Stimulated activated naive CD8-positive, alpha-beta T cell treated with anti-CD3 and anti-CD28 coated beads, Interleukin-15, Interleukin-2, amounts not matched to agents 100 ng/mL and 50 ng/mL, for 24 hours (primary cell): Measurements from ENCODE around the gene SPARC.
A peak's percentile ranks its signal among the peaks of the same experiment; 100 is the strongest.
"Not testable (repeated sequence)": the region's sequence is repeated elsewhere in the genome, so short reads cannot be mapped to it uniquely, and the experiment has no call there.

Source experiments
- H3K27ac Mint-ChIP-seq: one replicate; pipeline ENCODE4 v1.8.0; 2021; ENCODE audit warnings: mild to moderate bottlenecking, mixed read lengths
- H3K27me3 Mint-ChIP-seq: one replicate; pipeline ENCODE4 v1.8.0; 2021; ENCODE audit warnings: mixed read lengths
- H3K36me3 Mint-ChIP-seq: one replicate; pipeline ENCODE4 v1.8.0; 2021; ENCODE audit warnings: low read depth, mixed read lengths
- H3K4me1 Mint-ChIP-seq: one replicate; pipeline ENCODE4 v1.8.0; 2021; ENCODE audit warnings: low read depth, mixed read lengths
- H3K4me3 Mint-ChIP-seq: one replicate; pipeline ENCODE4 v1.8.0; 2021; ENCODE audit warnings: mild to moderate bottlenecking, mixed read lengths
- H3K9me3 Mint-ChIP-seq: one replicate; pipeline ENCODE4 v1.8.0; 2021; ENCODE audit warnings: mixed read lengths

The SPARC gene

GRCh38 chr5:151686674-151687407 is at the start of gene SPARC:
Gene SPARC (minus strand): TSS chr5:151686915. CDS start chr5:151676188, 10,727 bp downstream.
- Mint-ChIP-seq H3K4me1 (peaks cover 12% of the 10 kb centered on the region), H3K27me3 (peaks cover 50% of the 10 kb centered on the region), H3K36me3 (no peaks in the 10 kb centered on the region), H3K27ac (no peak within 1 kb of the TSS), H3K4me3 (peak within 1 kb of the TSS; percentile 55), H3K9me3 (no peaks in the 10 kb centered on the region)

- Mint-ChIP-seq H3K9me3 (no peaks in the 10 kb centered on the region), H3K27ac (no peak overlapping the region), H3K36me3 (peaks cover 13% of the 10 kb centered on the region), H3K4me1 (peaks cover 7% of the 10 kb centered on the region), H3K4me3 (no peak overlapping the region), H3K27me3 (no peaks in the 10 kb centered on the region)
These were observed 48.9 kb upstream of the SPARC start for GRCh38 chr5:151735646-151736045.

- no peaks in the 10 kb centered on the region for H3K27me3 Mint-ChIP-seq
- H3K27ac Mint-ChIP-seq: no peak overlapping the region
- no peak overlapping the region for H3K4me3 Mint-ChIP-seq
- no peaks in the 10 kb centered on the region for H3K9me3 Mint-ChIP-seq
- H3K4me1 Mint-ChIP-seq: no peaks in the 10 kb centered on the region
- H3K36me3 Mint-ChIP-seq: peaks cover 26% of the 10 kb centered on the region
These were observed 47.3 kb upstream of the SPARC start for GRCh38 chr5:151734064-151734408.

- H3K4me1 Mint-ChIP-seq: no peaks in the 10 kb centered on the region
- H3K9me3 Mint-ChIP-seq: no peaks in the 10 kb centered on the region
- no peaks in the 10 kb centered on the region for H3K27me3 Mint-ChIP-seq
- H3K4me3 Mint-ChIP-seq: no peak overlapping the region
- peaks cover 26% of the 10 kb centered on the region for H3K36me3 Mint-ChIP-seq
- H3K27ac Mint-ChIP-seq: no peak overlapping the region
These were observed 46.8 kb upstream of the SPARC start for GRCh38 chr5:151733358-151734063.

- H3K27ac Mint-ChIP-seq: no peak overlapping the region
- no peaks in the 10 kb centered on the region for H3K9me3 Mint-ChIP-seq
- no peaks in the 10 kb centered on the region for H3K27me3 Mint-ChIP-seq
- peaks cover 26% of the 10 kb centered on the region for H3K36me3 Mint-ChIP-seq
- H3K4me3 Mint-ChIP-seq: no peak overlapping the region
- no peaks in the 10 kb centered on the region for H3K4me1 Mint-ChIP-seq
These were observed 43.7 kb upstream of the SPARC start for GRCh38 chr5:151730381-151730780.

GRCh38 chr5:151729597-151729996 is 42.9 kb upstream of the SPARC start:
- H3K4me3 Mint-ChIP-seq, H3K27ac Mint-ChIP-seq, H3K27me3 Mint-ChIP-seq, H3K9me3 Mint-ChIP-seq, H3K4me1 Mint-ChIP-seq: not testable (repeated sequence)
- peaks cover 26% of the 10 kb centered on the region for H3K36me3 Mint-ChIP-seq

- Mint-ChIP-seq H3K4me1 (peaks cover 19% of the 10 kb centered on the region), H3K27ac (no peak overlapping the region), H3K36me3 (peaks cover 4% of the 10 kb centered on the region), H3K27me3 (no peaks in the 10 kb centered on the region), H3K9me3 (no peaks in the 10 kb centered on the region), H3K4me3 (no peak overlapping the region)
These were observed 37.6 kb upstream of the SPARC start for GRCh38 chr5:151724360-151724759.

- Mint-ChIP-seq H3K36me3 (no peaks in the 10 kb centered on the region), H3K4me3 (no peak overlapping the region), H3K27ac (no peak overlapping the region), H3K27me3 (no peaks in the 10 kb centered on the region), H3K4me1 (peaks cover 19% of the 10 kb centered on the region), H3K9me3 (no peaks in the 10 kb centered on the region)
These were observed 35.8 kb upstream of the SPARC start for GRCh38 chr5:151722546-151722945.

- H3K4me1 Mint-ChIP-seq: peaks cover 19% of the 10 kb centered on the region
- no peaks in the 10 kb centered on the region for H3K9me3 Mint-ChIP-seq
- no peak overlapping the region for H3K4me3 Mint-ChIP-seq
- H3K36me3 Mint-ChIP-seq: no peaks in the 10 kb centered on the region
- no peak overlapping the region for H3K27ac Mint-ChIP-seq
- H3K27me3 Mint-ChIP-seq: no peaks in the 10 kb centered on the region
These were observed 35.2 kb upstream of the SPARC start for GRCh38 chr5:151721812-151722391.

GRCh38 chr5:151721087-151721646 is 34.5 kb upstream of the SPARC start:
- Mint-ChIP-seq H3K4me1 (peaks cover 19% of the 10 kb centered on the region), H3K9me3 (no peaks in the 10 kb centered on the region), H3K27ac (peak overlapping the region; percentile 71), H3K27me3 (no peaks in the 10 kb centered on the region), H3K36me3 (no peaks in the 10 kb centered on the region), H3K4me3 (no peak overlapping the region)

GRCh38 chr5:151720215-151720614 is 33.5 kb upstream of the SPARC start:
- Mint-ChIP-seq H3K27me3 (no peaks in the 10 kb centered on the region), H3K9me3 (no peaks in the 10 kb centered on the region), H3K4me1 (peaks cover 19% of the 10 kb centered on the region), H3K36me3 (no peaks in the 10 kb centered on the region), H3K27ac (no peak overlapping the region), H3K4me3 (no peak overlapping the region)

GRCh38 chr5:151719228-151720000 is 32.7 kb upstream of the SPARC start:
- Mint-ChIP-seq H3K36me3 (peaks cover 3% of the 10 kb centered on the region), H3K4me1 (peaks cover 19% of the 10 kb centered on the region), H3K27ac (no peak overlapping the region), H3K9me3 (no peaks in the 10 kb centered on the region), H3K27me3 (no peaks in the 10 kb centered on the region), H3K4me3 (no peak overlapping the region)

GRCh38 chr5:151718646-151719045 is 31.9 kb upstream of the SPARC start:
- no peak overlapping the region for H3K27ac Mint-ChIP-seq

GRCh38 chr5:151718153-151718552 is 31.4 kb upstream of the SPARC start:
- H3K27me3 Mint-ChIP-seq: no peaks in the 10 kb centered on the region
- peaks cover 3% of the 10 kb centered on the region for H3K36me3 Mint-ChIP-seq
- no peaks in the 10 kb centered on the region for H3K9me3 Mint-ChIP-seq
- H3K4me1 Mint-ChIP-seq: peaks cover 19% of the 10 kb centered on the region
- H3K4me3 Mint-ChIP-seq: no peak overlapping the region
- H3K27ac Mint-ChIP-seq: no peak overlapping the region

More at GRCh38 chr5:151718646-151719045, 31.9 kb upstream of the SPARC start:
- Mint-ChIP-seq H3K4me3 (no peak overlapping the region), H3K36me3 (peaks cover 3% of the 10 kb centered on the region), H3K9me3 (no peaks in the 10 kb centered on the region), H3K4me1 (peaks cover 19% of the 10 kb centered on the region), H3K27me3 (no peaks in the 10 kb centered on the region)
